Measurements from ENCODE around the gene POLE.

POLE gene, protein sequence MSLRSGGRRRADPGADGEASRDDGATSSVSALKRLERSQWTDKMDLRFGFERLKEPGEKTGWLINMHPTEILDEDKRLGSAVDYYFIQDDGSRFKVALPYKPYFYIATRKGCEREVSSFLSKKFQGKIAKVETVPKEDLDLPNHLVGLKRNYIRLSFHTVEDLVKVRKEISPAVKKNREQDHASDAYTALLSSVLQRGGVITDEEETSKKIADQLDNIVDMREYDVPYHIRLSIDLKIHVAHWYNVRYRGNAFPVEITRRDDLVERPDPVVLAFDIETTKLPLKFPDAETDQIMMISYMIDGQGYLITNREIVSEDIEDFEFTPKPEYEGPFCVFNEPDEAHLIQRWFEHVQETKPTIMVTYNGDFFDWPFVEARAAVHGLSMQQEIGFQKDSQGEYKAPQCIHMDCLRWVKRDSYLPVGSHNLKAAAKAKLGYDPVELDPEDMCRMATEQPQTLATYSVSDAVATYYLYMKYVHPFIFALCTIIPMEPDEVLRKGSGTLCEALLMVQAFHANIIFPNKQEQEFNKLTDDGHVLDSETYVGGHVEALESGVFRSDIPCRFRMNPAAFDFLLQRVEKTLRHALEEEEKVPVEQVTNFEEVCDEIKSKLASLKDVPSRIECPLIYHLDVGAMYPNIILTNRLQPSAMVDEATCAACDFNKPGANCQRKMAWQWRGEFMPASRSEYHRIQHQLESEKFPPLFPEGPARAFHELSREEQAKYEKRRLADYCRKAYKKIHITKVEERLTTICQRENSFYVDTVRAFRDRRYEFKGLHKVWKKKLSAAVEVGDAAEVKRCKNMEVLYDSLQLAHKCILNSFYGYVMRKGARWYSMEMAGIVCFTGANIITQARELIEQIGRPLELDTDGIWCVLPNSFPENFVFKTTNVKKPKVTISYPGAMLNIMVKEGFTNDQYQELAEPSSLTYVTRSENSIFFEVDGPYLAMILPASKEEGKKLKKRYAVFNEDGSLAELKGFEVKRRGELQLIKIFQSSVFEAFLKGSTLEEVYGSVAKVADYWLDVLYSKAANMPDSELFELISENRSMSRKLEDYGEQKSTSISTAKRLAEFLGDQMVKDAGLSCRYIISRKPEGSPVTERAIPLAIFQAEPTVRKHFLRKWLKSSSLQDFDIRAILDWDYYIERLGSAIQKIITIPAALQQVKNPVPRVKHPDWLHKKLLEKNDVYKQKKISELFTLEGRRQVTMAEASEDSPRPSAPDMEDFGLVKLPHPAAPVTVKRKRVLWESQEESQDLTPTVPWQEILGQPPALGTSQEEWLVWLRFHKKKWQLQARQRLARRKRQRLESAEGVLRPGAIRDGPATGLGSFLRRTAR (N-terminal part only)

DNA sequence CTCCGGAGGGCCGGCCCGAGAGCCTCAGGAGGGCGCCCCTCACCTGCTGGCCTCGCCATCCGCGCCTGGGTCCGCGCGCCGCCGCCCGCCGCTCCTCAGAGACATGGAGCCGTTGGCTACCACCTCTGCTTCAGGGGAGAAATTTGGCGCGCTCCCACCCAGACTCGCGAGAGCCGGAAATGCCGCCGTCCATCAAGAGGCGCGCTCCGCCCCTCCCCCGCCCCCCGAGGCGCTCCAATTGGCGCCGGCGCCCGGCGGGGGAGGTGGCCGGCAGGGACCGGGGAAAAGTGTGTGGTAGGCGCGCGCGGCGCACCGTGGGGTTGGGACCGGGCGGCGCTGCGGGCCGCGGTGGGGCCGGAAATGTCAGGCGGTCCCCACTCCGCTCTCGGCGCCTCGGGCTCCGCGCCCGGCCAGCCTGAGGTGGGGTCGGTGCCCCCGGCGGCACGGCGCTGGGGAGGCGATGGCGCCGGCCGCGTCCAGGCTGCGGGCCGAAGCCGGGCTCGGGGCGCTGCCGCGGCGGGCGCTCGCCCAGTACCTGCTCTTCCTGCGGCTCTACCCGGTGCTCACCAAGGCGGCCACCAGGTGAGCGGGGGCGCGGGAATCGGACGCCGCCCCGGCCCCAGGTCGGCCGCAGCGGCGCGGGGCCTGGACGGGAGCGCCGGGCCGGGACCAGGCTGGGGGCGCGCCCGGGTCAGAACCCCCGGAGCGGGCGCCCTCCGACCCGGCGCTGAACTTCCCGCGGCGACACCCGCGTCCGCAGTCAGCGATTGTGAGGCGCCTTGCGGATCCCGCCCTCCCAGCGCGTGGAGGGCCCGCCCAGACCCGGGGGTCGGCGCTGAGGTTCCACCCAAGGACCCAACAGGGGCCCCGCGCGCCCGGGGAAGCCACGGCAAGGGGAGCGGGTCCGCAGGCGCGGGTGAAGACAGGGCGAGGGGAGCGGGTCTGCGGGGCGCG is at the start of gene POLE, which contains the start of gene PXMP2:
Gene POLE (minus strand): TSS at position 132 of the 954 bp plus-strand sequence. CDS start 27 bp downstream, at position 105.
Gene PXMP2 (plus strand): TSS at position 377 of the 954 bp plus-strand sequence. CDS start 84 bp downstream, at position 461.
- peak; percentile 88 for DNase-seq

GRCh38 chr12:132736913-132737312 is 49.8 kb upstream of the POLE start:
- no peak for DNase-seq

GRCh38 chr12:132736378-132736777 is 49.2 kb upstream of the POLE start:
- no peak for DNase-seq

- no peak for DNase-seq
These were observed 48.4 kb upstream of the POLE start for GRCh38 chr12:132735496-132735895.

DNA sequence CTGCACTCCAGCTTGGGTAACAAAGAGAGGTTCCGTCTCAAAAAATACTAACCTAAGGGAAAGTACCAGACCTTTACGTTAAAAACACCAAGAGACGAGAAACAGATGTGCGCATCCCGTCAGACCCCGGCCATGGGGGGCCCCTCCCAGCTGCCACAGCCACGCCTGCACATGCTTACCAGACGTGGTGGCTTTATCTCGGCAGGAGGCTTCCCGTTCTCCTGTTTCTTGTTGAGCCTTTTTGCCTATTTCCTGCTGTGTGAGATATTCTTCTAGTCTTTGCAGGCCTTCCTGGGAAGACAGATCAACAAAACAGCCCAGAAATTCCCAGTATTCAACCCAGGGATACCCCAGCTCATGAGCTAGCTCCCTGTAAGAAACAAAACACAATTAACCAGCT is 47.1 kb upstream of the POLE start:
- DNase-seq = no peak

- no peak for DNase-seq
These were observed 44.4 kb upstream of the POLE start for GRCh38 chr12:132731574-132731973.

GRCh38 chr12:132730353-132730752 is 43.2 kb upstream of the POLE start:
- DNase-seq = no peak

DNA sequence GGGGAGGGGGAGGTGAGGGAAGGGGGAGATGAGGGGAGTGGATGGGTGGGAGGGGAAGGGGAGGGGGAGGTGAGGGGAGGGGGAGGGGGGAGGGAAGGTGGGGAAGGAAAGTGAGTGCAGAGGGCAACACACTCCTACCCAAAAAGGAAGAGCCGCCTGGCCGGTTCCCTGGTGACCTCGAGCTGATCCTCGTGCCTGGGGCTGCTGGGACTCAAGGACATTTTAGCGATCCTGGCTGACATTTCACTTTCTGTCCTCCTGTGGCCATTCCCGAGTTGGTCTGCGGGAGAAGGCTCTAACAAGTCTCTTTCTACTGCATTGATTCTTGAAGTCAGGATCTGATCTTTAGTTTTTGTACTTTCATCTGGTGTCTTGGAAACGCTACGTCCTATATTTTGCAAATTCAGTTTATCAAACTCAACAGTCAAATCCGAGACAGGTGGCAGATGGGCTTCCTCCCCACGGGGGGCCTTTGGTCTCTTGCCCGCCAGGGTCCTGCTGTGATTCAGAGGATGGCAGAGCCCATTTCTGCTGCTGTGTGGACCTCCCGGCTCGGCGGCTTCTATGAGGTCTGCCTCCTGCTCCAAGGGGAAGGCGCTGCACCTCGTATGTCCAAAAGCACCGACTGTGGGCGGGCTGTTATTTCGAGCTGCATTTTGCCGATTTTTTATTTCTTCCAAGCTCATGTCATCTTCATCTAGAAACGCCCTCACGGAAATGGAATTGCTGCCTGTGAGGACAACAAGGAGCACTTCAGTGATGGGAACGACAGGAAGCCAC is 42.6 kb upstream of the POLE start:
- DNase-seq = no peak

GRCh38 chr12:132728502-132728901 is 41.4 kb upstream of the POLE start:
- DNase-seq = no peak

DNA sequence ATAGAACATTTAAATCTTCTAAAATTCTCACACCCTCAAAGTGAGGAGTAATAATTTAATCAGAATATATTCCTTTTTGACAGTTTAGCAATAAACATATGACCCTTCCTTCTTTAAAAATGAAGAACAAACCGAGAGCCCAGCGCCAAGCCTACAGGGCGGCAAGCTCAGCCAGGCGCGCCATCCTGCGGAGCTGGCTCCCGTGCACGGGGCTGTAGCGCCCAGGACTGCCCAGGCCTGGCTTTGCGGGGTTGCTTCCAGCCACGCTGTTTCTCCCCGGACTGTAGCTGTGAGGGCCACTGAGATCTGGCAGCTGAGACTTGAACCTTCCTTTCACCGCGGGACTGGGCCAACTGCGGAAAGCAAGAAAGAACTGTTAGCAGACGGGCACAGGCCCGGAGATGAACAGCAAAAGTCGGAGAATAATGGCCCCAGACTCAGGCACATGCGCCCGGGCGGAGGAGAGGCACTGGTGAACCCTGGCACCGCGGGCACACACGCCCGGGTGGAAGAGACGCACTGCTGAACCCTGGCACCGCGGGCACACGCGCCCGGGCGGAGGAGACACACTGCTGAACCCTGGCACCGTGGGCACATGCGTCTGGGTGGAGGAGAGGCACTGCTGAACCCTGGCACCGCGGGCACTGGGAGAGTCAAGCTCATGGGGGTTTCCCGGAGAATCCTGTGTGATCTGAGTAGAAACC is 40.1 kb upstream of the POLE start:
- DNase-seq = no peak

GRCh38 chr12:132726386-132726785 is 39.2 kb upstream of the POLE start:
- no peak for DNase-seq

DNA sequence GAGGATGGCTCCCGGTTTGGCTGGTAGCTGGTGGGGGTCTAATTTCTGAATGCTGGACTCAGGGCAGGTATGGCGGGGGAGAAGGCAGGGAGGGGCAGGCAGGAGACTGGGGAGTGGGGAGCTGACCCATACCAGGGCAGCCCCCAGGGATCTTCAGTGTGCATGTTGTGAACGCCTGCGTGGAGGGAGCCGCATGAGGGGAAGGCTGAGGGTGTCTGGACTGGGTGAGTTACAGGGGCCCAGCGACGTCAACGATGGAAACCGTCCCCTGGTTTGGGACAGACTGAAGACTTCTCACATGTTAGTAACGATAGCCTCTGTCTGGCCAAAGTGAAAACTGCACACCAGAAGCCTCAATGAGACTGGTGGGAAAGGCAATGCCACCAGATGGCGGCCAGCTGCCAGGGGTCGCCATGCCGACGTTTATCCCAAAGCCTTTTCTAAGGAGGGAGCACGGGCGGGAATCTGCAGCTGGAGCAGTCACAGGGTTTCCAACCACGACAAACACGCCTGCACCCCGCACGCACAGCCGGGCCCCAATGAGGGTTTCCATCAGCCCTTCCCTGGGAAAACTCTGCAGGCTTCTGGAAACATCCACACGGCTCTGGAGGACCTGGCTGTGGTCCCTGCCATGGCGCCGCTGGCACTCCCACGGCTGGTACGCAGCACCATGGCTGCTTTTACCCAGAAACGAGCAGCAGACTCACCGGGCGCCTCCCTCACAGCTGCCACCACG is 37.5 kb upstream of the POLE start:
- DNase-seq = no peak

GRCh38 chr12:132723764-132724140 is 36.6 kb upstream of the POLE start:
- no peak for DNase-seq

DNA sequence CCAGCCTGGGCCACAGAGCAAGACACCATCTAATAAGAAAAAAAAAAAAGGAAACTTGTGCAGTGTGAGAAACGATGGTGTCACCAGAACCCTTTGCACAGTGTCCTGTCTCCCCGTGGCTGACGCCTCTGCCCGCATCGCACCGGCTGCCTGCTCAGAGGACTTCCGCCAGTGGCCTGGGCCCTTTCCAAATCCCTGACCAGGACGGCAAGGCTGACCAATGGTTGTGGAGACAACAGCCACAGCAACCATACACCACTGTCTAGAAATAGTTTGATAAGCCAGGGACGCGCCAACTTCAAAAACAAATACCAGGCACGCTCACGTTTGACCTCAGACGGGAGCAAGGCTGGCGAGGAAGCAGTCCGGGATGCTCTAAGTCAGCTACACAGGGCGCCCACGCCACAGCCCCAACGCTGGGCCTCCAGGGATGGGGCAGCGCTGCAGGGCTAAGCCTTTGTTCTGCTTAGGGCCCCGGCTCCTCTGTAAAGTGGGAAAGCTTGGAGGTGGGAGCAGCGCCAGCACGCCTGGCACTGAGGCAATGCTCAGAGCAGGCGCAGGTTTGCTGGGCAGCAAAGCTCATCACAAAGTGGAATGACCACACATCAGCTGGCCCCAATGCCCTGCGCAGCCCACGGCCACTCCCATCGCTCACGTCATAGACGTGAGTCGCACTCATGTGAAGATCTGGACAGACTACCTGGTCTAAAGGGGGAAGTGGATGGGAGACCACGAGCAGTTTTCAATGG is 36.0 kb upstream of the POLE start:
- DNase-seq = no peak

- no peak for DNase-seq
These were observed 33.6 kb upstream of the POLE start for GRCh38 chr12:132720606-132721345.

DNA sequence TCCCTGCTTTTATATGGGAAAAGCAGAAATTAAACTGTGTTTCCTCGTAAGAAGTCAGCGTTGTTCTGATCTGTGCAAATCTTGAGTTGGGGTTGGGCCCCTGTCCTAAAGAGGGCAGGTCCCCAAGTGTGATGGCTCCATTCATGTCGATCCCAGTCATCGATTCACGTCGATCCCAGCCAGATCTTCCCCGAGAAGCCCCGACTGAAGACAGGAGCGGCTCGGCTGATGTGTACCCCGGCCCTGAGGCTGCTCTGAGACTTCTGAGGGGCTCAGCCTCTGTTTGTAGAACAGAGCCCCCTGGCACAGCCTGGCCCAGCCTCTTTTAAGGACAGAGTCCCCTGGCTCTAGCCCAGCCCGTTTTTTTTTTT is 32.8 kb upstream of the POLE start:
- DNase-seq = no peak

DNA sequence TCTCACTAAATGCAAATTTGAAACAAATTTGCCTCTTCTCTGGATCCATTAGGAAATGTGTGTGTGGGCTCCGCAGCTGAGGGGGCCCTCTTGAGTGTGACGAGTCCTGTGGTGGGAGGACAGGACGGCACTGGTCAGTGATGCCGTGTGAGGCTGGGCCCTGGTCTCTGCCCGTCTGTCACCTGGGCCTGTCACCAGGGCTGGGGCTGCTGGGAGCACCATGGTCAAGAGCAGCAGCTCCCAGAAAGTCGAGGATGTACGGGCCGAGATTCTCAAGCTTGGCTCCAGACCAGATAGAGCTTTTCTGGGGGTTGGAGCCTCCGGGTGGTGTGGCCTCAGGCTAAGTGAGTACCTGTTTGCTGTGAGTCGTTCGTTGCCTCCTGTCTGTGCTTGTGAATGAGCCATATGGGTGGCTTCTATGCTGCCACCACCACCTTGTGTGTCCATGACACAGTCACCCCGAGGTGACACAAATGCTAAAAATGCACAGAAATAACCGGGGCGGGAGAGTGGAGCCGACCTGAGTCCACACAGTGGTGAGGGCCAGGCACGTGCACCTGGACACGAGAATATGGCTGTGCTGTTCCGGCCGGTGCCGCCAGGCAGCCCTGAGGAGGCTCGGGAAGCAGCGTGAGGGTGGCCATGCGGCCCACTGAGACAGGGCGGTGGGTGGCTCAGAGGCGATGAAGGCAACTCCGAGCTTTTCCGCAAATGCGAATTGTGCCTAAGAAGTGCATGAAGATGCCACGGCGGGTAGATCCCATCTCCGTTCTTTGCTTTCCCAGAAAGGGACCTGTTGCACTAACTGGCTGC is 32.2 kb upstream of the POLE start:
- DNase-seq = no peak
